AG08396 (cell line): ENCODE results near the gene TMED9.
"Not testable (repeated sequence)": the region's sequence is repeated elsewhere in the genome, so short reads cannot be mapped to it uniquely, and the experiment has no call there.

Experiments used
- DNase-seq: peaks from one replicate; pipeline ENCODE4 v3.0.0; 2012; ENCODE audit warnings: low spot score, mixed read lengths

The TMED9 gene

DNA sequence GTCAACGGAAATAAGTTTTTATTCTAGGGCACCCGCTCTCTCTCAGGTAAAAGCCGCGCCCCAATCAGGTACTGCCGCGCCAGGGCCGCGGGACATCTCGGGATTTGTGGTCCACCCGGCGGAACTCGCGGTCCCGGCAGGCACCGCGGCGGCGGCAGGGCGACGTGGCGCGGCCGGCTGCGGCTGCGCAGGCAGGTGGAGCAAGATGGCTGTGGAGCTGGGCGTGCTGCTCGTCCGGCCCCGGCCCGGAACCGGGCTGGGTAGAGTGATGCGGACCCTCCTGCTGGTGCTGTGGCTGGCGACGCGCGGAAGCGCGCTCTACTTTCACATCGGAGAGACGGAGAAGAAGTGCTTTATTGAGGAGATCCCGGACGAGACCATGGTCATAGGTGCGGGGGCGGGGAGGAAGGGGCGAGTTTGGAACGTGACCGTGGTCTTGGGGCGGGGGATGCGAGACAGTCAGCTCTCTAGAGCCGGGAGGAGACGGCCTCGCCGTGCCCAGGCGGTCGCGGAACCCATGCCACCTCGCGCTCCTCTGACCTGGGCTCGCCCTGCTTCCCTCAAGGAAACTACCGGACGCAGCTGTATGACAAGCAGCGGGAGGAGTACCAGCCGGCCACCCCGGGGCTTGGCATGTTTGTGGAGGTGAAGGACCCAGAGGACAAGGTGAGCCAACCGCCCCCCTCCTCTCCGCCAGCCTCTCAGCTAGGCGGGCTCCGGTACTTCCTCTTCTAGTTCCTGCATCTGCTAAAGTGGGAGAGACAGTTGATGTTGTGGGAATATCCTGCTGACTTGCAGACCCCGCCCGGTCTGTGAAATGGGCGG lies at the start of gene TMED9:
TSS of gene TMED9 (plus strand) at position 194 of the 825 bp plus-strand sequence. CDS start at position 206, 12 bp downstream.
- peak; percentile 94 for DNase-seq

DNA sequence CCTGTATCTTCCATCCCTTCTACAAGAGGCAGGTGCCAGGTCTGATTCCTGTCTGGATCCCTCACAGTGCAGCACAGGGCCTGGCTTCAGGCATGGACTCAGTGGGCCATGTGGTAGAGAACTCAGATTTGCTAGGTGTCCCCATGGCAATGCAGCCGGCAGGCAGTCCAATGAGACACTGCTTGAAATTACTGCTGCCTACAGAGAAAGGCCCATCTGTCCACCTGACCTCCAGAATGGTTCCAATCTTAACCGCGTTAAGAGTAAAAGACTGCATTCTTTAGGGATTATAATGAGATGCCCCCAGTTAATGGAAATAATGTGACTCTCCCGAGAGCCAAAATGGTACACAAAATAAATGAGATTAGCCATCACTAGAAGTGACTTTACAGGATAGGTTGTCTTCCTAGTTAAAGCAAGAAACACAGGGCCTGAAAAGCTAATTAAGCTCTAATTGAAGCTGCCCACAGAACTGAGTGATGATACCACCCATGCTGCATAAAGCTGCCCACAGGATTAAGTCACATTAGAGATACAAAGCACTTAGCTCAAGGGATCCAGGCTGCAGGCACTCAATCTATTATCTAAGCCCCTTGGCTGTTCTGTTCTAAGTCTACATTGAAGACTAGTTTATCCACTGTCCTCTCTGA lies 49.1 kb upstream of the TMED9 start:
- no peak for DNase-seq

DNA sequence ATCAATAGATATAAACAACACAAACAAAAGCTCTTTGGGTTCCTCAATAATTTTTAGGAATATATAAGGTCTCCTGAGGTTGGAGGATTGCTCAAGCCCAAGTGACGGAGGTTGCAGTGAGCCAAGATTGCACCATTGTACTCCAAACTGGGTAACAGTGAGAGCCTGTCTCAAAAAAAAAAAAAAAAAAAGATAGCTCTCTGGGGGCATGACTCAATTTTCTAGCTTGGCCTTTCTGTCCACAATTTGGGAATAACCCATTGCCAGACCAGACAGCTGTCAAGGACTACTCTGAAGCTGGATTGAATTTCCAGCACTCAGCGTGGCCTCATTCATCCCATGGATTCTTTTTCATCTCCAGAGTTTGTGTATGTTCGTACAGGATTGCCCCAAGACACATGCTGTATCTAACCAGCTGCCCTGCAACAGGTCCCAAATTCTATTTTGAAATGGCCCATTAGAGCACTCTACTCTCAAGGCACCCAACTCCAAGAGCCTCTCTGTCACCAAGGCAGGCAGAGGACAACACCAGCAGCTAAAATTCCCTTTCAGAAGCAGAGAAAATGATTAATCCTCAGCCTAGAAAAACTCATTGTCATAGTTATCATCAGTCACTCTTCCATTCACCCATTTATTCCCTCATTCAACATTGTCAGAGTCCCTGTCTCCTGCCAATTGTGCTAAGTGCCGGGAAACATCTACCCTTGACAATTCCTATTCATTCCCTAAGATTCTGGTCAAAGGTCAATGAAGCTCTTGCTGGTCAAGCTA lies 46.3 kb upstream of the TMED9 start:
- peak; percentile 53 for DNase-seq

DNA sequence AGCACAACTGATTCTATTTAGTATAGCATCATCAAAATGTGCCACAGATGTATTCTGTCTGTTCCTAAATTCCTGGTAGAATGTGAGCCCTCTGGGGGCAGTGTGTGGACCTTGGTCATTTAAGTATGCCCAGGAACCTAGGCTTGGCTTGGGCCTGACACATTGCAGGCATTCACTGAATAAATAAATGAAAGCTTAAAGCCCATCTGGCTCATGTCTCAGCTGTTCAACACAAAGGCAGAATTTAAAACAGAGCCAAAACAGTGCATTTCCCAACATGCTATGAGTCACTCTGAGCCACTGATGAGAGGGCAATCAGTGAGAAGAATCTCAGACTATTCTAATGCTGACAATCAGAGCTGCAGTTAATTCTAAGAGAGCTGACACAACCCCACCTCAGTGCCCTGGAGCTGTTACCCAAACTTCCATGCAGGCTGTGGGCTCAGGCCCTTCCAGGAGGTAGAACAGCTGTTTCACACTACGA lies 45.7 kb upstream of the TMED9 start:
- peak; percentile 89 for DNase-seq

DNA sequence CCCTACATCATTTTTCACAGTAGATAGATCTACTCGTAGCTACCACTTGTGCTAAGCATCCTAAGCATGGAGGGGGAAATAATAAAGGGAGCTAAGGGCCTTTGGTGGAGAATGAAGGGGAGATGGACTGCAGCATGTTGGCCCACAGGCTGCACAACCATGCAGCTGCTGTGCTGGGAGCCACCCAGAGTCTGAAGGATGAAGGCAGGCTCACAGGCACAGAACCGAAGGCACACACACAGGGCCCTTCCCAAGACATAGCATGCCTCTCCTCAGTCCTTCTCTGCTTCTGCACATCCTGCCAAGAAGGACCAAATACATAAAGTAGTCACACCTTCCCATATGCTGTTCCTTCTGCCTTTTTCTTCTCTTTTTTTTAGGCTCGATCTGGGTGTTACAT lies 44.3 kb upstream of the TMED9 start:
- DNase-seq, result no peak

DNA sequence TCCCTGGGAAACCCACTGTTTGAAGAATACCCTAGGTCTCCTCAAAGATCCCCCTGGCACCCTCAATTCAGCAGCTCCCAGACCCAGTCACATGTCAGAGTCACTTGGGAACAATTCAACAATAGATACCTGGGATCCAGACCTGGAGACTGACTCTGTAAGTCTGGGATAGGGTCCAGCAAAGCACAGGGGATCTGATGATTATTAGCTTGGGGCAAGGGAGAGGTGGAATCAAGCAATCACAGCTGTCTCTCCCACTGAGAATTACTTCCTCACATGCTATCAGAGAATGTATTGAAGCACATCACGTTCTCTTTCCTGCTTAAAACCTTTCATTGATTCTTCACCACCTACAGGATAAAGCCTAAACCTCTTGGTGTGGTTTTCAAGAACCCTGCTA lies 43.5 kb upstream of the TMED9 start:
- no peak for DNase-seq

DNA sequence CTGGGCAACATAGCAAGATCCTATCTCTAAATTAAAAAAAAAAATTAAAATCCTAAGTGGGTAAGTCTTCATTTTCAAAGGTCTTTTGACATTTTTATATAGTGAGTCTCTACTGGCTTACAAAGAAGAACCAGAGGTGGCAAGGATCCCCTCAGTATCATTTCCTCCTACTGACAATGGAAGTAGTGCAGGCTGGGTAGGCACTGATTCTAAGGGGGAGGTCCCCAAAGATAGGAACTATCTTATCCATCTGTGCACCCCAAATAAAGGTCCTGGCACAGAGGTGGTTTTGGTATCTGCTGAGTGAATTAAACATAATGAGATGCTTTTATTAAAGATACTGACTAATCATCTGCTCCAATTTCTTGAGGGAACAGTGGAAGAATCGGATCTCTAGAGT lies 41.9 kb upstream of the TMED9 start:
- DNase-seq, result no peak

DNA sequence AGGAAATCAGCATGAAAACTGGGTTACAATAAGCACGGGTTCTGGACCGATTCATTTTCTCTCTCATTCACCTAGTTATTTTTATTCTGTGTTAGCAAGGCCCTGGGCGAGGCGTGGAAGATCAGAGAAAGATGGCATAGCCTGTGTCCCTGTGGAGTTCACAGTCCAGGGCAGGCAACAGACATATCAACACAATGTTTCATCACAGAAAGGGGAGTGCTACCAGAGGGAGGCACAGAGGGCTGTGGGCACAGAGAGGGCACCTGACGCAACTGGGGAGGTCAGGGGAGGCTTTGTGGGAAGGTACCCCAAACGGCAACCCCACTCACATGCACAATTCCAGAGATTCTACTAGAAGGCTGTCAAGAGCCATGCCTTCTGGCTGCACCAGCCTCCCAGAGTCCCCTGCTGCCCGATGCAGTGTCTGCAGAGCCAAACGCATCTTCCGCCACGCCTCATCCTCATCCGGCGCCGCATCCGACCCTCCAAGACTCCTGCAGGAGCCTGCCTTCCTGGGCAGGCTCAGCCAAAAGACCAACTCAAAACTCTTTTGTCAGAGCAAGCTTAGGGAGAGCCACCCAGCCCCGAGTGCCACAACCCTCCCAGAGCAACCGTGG lies 39.1 kb upstream of the TMED9 start:
- DNase-seq, result peak; percentile 53

DNA sequence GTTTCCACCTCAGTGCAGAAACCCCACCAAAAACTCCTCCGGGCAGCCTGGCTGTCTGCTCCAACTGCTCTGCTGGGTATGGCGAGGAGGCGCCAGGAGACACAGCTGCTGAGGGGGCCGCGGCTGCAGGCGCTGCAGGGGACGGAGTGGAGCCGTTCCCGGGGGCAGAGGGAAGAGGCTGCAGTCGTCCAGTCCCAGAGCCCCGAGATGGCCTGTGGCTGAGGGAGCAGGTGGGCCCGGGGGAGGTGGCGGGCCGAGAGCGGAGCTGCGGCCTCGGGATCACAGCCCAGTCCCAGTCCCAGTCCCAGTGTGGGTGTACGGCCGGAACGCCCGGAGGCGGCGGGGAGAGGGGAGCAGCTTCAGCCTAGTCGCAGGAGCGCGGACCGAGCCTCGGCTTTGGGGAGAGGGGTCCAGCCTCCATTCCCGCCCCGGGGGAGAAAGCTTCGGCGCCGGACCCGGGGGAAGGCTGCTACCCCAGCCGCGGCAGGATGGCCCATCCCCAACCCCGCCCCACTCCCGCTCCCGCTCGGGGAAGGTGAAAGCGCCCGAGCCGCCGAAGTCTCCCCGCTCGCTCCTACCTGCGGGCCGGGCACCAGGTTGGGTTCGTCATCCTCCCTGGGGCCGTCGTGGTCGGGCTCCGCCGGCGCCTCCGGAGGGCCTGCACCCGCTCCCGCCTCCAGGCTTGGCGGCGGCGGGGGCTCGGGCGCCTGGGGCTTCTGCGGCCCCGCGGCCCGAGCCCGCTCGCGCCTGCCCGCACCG lies 38.2 kb upstream of the TMED9 start:
- peak; percentile 71 for DNase-seq

DNA sequence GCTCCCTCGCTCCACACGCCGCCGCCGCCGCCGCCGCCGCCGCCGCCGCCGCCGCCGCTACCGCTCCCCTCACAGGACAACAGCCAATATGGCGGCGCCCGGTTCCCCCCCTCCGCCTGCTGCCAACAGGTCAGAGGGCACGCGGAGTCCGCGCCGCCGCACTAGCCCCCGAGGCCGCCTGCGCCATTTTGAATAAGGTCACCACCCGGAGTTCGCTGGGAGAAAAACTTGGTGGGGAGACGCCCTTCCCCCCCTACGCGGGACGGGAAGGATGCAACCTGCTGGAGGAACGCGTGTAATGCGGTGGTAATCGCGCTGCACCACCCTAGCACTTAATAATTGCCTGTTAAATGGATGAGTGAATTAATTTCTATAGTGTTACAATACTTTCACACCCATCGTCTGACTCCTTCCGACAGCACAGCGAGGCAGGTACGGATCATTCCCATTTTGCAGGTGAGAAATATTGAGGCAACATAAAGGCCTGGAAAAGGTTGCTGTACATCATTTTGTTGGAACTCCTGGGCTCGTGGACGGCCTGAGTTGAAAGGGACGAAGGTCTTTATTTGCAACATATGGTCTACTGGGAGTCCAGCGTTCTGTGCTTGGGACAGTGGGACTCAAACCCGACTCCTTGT lies 37.4 kb upstream of the TMED9 start, which contains the start of gene FAM193B:
TSS of gene FAM193B (minus strand) at position 90 of the 638 bp plus-strand sequence. CDS start 105 bp downstream, outside the sequence.
- peak; percentile 99 for DNase-seq

DNA sequence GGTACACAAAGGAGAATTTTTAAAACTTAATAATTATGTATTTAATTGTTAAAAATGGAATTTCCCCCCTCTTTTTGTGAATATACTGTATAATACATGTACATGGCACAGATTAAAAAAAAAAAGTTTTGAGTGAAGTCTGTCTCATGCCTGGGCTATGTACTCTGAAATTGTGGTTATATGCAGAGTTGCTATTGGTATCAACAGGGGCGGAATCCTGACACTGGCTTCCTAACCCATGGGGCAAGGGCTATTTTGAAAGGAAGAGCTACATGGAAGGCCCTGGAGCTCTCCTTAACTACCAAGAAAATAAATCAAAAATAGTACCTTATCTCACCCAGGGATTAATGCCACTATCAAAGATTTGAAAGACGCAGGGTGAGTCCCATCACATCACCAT lies 36.8 kb upstream of the TMED9 start:
- DNase-seq, result no peak

DNA sequence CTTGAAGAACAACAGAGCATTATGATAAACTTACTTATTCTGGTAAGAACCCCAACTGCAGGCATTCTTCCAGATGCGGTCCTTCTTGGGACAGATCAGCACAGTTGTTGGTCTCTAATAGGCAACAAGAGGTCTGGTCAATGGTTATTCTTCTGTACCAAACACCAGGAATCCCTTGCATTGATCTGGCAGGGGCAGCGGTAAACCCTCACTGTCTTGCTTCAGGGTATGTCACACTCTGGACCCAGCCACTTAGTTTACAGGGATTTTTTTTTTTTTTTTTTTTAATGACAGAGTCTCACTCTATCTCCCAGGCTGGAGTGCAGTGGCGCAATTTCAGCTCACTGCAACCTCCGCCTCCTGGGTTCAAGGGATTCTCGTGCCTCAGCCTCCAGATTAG lies 36.3 kb upstream of the TMED9 start:
- DNase-seq, result no peak

DNA sequence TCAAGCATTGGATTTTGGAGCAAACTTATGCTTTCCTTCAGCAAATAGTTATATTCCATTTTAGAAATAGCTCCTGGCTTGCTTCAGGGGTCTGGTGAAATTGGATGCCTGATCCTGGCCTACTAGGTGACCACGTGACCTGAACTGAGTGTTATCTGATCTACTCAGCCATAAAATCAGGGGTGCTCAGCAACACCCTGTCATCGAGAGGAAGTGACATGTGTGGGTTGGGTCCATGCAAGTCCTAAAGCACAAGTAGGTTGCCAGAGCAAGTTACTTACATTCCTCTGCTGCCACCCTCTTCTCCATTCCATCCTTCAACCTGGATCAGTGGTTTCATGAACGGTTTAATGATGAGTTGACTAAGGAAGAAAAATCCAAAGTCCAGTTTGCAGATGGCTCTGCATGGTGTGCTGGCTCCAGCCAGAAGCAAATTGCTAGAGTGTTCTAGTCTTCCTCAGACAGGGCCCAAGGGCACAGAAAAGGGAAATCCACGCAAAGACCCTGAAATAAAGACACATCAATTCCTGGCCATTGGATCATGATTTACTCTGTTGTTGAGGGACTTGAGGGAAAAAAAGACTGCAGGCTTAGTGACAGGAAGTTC lies 34.9 kb upstream of the TMED9 start:
- no peak for DNase-seq

DNA sequence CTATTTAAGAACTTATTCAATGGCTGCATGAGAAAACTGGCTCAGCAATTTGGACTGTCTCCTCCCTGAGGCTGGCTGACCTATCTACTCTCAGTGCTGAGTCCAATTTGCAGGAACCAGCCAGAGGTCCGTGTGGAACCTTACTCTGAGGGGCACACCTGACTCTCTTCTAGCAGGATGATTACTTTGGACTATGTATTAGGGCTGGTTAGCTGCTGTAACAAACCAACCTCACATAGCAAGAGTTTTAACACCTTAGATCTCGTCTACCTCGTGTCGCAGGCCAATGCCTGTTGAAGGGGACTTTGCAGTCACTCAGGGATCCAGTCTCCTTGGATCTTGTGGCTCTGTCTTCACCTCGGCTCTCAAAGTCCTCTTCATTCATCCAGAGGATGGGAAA lies 34.2 kb upstream of the TMED9 start:
- DNase-seq, result no peak

DNA sequence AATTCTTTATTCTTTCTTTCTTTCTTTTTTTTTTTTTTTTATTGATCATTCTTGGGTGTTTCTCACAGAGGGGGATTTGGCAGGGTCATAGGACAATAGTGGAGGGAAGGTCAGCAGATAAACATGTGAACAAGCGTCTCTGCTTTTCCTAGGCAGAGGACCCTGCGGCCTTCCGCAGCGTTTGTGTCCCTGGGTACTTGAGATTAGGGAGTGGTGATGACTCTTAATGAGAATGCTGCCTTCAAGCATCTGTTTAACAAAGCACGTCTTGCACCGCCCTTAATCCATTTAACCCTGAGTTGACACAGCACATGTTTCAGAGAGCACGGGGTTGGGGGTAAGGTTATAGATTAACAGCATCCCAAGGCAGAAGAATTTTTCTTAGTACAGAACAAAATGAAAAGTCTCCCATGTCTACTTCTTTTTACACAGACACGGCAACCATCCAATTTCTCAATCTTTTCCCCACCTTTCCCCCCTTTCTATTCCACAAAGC lies 32.5 kb upstream of the TMED9 start:
- not testable (repeated sequence) for DNase-seq

DNA sequence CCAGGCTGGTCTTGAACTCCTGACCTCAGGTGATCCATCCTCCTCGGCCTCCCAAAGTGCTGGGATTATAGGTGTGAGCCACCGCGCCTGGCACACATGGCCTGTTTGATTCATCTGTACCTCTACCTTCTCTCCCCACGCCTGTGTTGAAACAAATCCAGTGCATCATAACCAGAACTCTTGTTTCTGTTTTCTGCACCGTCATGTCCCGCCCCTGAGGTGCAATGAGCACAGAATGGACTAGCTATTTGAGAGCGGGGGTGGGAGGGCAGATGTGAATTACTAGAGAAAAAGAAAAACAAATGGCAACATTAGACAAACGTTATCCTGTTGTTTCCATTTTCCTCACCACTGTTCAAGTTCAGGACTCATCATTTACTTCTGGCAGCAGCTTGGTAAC lies 27.0 kb upstream of the TMED9 start:
- no peak for DNase-seq

DNA sequence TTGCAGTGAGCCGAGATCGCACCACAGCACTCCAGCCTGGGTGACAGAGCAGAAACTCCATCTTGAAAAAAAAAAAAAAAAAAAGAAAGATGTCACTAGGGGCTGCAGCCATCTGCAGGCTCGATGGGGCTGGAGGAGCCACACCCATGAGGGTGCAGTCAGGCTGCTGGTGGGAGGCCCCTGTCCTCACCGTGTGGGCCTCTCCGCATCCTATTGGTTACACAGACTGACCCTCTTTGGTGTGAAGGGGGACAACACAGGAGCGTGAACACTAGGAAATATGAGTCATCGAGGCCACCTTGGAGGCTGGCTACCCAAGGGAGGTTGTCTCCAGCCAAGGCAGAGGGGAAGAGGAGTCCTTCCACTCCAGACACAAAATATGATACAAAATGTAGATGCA lies 23.7 kb upstream of the TMED9 start:
- DNase-seq, result no peak

DNA sequence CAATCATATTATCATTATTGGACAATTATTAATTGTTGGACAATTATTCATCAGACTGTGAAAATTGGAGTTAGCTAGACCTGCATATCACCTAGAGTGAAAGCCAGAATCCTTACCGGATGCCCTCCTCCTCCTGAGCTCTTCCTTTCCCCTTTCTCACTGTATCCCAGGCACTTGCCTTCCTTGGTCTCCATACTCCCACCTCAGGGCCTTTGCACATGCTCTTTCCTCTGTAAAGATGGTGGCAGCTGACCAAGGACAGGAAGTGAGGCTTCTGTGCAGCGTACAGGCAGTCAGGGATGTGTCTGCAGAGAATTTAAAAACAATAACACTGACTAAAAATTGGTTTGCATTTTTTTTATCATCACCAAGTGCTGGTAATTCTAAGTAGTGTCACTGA lies 22.1 kb upstream of the TMED9 start:
- DNase-seq, result no peak

DNA sequence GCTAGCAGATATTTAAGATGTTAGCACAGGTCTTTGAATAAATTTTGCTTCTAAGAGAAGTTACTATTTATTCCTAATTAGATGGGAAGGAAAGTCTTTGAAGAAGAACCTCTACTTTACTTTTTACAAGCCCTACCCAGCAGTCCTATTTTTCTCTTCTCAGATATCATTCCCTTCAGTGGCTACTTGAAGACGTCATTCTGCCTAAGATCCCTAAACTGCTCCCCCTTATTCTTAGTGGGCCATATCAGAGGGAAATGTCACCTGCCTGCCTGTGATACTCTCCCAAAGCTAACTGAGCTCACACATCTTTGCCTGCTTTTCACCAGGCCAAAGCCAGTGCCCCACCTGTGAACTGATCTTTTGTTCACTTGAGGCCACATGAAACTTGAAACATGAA lies 16.5 kb upstream of the TMED9 start:
- no peak for DNase-seq

DNA sequence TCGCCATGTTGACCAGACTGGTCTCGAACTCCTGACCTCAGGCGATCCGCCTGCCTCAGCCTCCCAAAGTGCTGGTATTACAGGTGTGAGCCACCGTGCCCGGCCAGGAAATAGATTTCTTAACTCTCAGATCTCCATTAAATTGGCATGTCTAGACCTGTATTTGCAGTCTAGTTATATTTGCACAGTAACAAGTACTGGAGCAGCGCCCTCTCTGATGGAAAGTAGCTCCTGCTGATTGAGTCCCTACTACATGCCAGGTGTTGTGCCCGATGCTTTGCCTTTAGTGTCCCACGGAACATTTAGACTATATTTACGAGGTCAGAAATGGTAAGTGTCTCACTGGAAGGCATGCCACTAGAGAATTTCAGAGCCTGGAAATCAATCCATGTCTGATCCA lies 15.8 kb upstream of the TMED9 start:
- no peak for DNase-seq
